Neural cell (in vitro differentiated cells): ENCODE measurements around the gene MCRIP1. TPM values are rescaled to one million over a fixed set of nuclear protein-coding genes. Genes with fewer than 3 reads are reported as not detected.

Experiments
- H2AFZ ChIP-seq: fragments of 200-600, 300-800 bp; sonication (generic), shearing (Covaris generic); 2 replicates; pipeline ENCODE4 v1.6.0; 2014; ENCODE audit warnings: low read depth, mild to moderate bottlenecking, antibody characterized with exemption, low read length, moderate library complexity
- H3F3A ChIP-seq: fragments of 200-600 bp; shearing (Covaris generic); 2 replicates; pipeline ENCODE4 v1.6.1; 2016; ENCODE audit warnings: mild to moderate bottlenecking, moderate library complexity, mixed read lengths, antibody characterized with exemption, low read length; ENCODE audit not compliant: insufficient read depth, poor library complexity, severe bottlenecking
- H3K27ac ChIP-seq: fragments of 200-600, 300-800 bp; sonication (generic), shearing (Covaris generic); 2 replicates; pipeline ENCODE4 v1.5.1; 2014; ENCODE audit warnings: mild to moderate bottlenecking, low read length, moderate library complexity
- H3K27me3 ChIP-seq: fragments of 300-800, 200-600 bp; sonication (generic), shearing (Covaris generic); 2 replicates; pipeline ENCODE4 v1.6.0; 2014; ENCODE audit warnings: mild to moderate bottlenecking, low read depth, low read length, moderate library complexity; ENCODE audit not compliant: insufficient read depth
- H3K36me3 ChIP-seq: fragments of 300-800, 200-600 bp; sonication (generic), shearing (Covaris generic); 2 replicates; pipeline ENCODE4 v1.5.1; 2014; ENCODE audit warnings: mild to moderate bottlenecking, antibody characterized with exemption, low read length, moderate library complexity; ENCODE audit not compliant: insufficient read depth
- H3K4me2 ChIP-seq: fragments of 300-800, 200-600 bp; sonication (generic), shearing (Covaris generic); 2 replicates; pipeline ENCODE4 v1.6.0; 2014; ENCODE audit warnings: mild to moderate bottlenecking, low read length
- H3K4me3 ChIP-seq: fragments of 300-800, 200-600 bp; sonication (generic), shearing (Covaris generic); 2 replicates; pipeline ENCODE4 v1.5.1; 2014; ENCODE audit warnings: mild to moderate bottlenecking, low read length, moderate library complexity
- H3K79me2 ChIP-seq: fragments of 200-600 bp; shearing (Covaris generic); replicated peaks from 2 replicates; pipeline ENCODE4 v1.6.0; 2014; ENCODE audit warnings: mild to moderate bottlenecking, low read length, moderate library complexity; ENCODE audit not compliant: insufficient read depth
- H3K9ac ChIP-seq: fragments of 300-800, 200-600 bp; sonication (generic), shearing (Covaris generic); 2 replicates; pipeline ENCODE4 v1.6.1; 2016; ENCODE audit warnings: mild to moderate bottlenecking, low read length, mixed read lengths
- H3K9me2 ChIP-seq: fragments of 200-600 bp; shearing (Covaris generic); 2 replicates; pipeline ENCODE4 v1.6.1; 2016; ENCODE audit warnings: mild to moderate bottlenecking, low read length, mixed read lengths; ENCODE audit not compliant: insufficient read depth
- H3K9me3 ChIP-seq: fragments of 200-600, 300-800 bp; sonication (generic), shearing (Covaris generic); 2 replicates; pipeline ENCODE4 v1.6.1; 2016; ENCODE audit warnings: mild to moderate bottlenecking, mixed run types, low read length, moderate library complexity, mixed read lengths
- H4K20me1 ChIP-seq: fragments of 200-600 bp; shearing (Covaris generic); 2 replicates; pipeline ENCODE4 v1.6.1; 2016; ENCODE audit warnings: mild to moderate bottlenecking, mixed run types; ENCODE audit not compliant: insufficient read depth
- CTCF ChIP-seq: fragments of 450-650 bp; IDR thresholded peaks from 2 replicates; pipeline ENCODE4 v1.5.1; 2014; ENCODE audit warnings: antibody characterized with exemption, mild to moderate bottlenecking, moderate library complexity; ENCODE audit not compliant: poor library complexity, severe bottlenecking
- EP300 ChIP-seq: fragments of 450-650 bp; conservative IDR thresholded peaks from 2 replicates; pipeline ENCODE4 v1.6.1; 2014; ENCODE audit warnings: antibody characterized with exemption, mild to moderate bottlenecking, moderate library complexity; ENCODE audit not compliant: poor library complexity, severe bottlenecking
- EZH2 ChIP-seq: fragments of 200-600, 300-800 bp; shearing (Covaris generic), sonication (generic); IDR thresholded peaks from 2 replicates; pipeline ENCODE4 v1.6.1; 2014; ENCODE audit warnings: antibody characterized with exemption, low read length, borderline replicate concordance, mild to moderate bottlenecking; ENCODE audit not compliant: insufficient read depth, poor library complexity, severe bottlenecking
- MXI1 ChIP-seq: fragments of 450-650 bp; conservative IDR thresholded peaks from 2 replicates; pipeline ENCODE4 v1.6.1; 2014; ENCODE audit warnings: antibody characterized with exemption, mild to moderate bottlenecking; ENCODE audit not compliant: poor library complexity, severe bottlenecking
- POLR2AphosphoS5 ChIP-seq: IDR thresholded peaks from 2 replicates; pipeline ENCODE4 v1.6.1; 2012
- RAD21 ChIP-seq: fragments of 450-650 bp; conservative IDR thresholded peaks from 2 replicates; pipeline ENCODE4 v1.6.1; 2014; ENCODE audit warnings: antibody characterized with exemption, mild to moderate bottlenecking, moderate library complexity
- SMC3 ChIP-seq: fragments of 450-650 bp; conservative IDR thresholded peaks from 2 replicates; pipeline ENCODE4 v1.6.1; 2014; ENCODE audit warnings: antibody characterized with exemption, mild to moderate bottlenecking, moderate library complexity; ENCODE audit not compliant: poor library complexity
- TAF1 ChIP-seq: IDR thresholded peaks from 2 replicates; pipeline ENCODE4 v1.6.1; 2012; ENCODE audit warnings: low read depth
- polyA plus RNA-seq: library from polyadenylated mRNA; depleted of rRNA; stranded (reverse); fragments of >200 nt; gene quantifications from 2 replicates; pipeline ENCODE4 v1.2.3, GENCODE V29; 2014
- TF ChIP-seq, protein P1 (sequence below): IDR thresholded peaks from 2 replicates; pipeline ENCODE4 v1.6.1; 2012; ENCODE audit warnings: borderline replicate concordance

The MCRIP1 gene
- polyA plus RNA-seq, 1 donor from 2014 or later: 524 TPM

- Histone ChIP-seq H4K20me1 (no peaks in the 10 kb centered on the region), H3K9me2 (no peaks in the 10 kb centered on the region), H3K9ac (no peak overlapping the region), H3F3A (no peaks in the 10 kb centered on the region), H2AFZ (no peak overlapping the region), H3K27me3 (no peaks in the 10 kb centered on the region), H3K9me3 (no peaks in the 10 kb centered on the region), H3K36me3 (no peaks in the 10 kb centered on the region), H3K4me2 (no peak overlapping the region), H3K79me2 (no peaks in the 10 kb centered on the region), H3K4me3 (no peak overlapping the region), H3K27ac (no peak overlapping the region)
- TF ChIP-seq POLR2AphosphoS5 (no peak), CTCF (no peak), TAF1 (no peak), EZH2 (no peak), EP300 (no peak), RAD21 (no peak), MXI1 (no peak), SMC3 (no peak)
- TF ChIP-seq, protein P1, sequence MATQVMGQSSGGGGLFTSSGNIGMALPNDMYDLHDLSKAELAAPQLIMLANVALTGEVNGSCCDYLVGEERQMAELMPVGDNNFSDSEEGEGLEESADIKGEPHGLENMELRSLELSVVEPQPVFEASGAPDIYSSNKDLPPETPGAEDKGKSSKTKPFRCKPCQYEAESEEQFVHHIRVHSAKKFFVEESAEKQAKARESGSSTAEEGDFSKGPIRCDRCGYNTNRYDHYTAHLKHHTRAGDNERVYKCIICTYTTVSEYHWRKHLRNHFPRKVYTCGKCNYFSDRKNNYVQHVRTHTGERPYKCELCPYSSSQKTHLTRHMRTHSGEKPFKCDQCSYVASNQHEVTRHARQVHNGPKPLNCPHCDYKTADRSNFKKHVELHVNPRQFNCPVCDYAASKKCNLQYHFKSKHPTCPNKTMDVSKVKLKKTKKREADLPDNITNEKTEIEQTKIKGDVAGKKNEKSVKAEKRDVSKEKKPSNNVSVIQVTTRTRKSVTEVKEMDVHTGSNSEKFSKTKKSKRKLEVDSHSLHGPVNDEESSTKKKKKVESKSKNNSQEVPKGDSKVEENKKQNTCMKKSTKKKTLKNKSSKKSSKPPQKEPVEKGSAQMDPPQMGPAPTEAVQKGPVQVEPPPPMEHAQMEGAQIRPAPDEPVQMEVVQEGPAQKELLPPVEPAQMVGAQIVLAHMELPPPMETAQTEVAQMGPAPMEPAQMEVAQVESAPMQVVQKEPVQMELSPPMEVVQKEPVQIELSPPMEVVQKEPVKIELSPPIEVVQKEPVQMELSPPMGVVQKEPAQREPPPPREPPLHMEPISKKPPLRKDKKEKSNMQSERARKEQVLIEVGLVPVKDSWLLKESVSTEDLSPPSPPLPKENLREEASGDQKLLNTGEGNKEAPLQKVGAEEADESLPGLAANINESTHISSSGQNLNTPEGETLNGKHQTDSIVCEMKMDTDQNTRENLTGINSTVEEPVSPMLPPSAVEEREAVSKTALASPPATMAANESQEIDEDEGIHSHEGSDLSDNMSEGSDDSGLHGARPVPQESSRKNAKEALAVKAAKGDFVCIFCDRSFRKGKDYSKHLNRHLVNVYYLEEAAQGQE: no peak
These were observed 45.2 kb upstream of the MCRIP1 start for GRCh38 chr17:81878294-81878693.

GRCh38 chr17:81877569-81877968 lies 44.5 kb upstream of the MCRIP1 start:
- no peaks in the 10 kb centered on the region for H3K79me2 ChIP-seq
- H3F3A ChIP-seq: no peaks in the 10 kb centered on the region
- no peaks in the 10 kb centered on the region for H3K9me2 ChIP-seq
- TF ChIP-seq CTCF (no peak), EP300 (no peak), POLR2AphosphoS5 (no peak), EZH2 (no peak), SMC3 (no peak), RAD21 (no peak), MXI1 (no peak), TAF1 (no peak)
- TF ChIP-seq, protein P1: no peak
- no peaks in the 10 kb centered on the region for H3K27me3 ChIP-seq
- H4K20me1 ChIP-seq: no peaks in the 10 kb centered on the region
- no peak overlapping the region for H3K27ac ChIP-seq
- no peaks in the 10 kb centered on the region for H3K36me3 ChIP-seq
- H3K4me3 ChIP-seq: no peak overlapping the region
- no peaks in the 10 kb centered on the region for H3K9me3 ChIP-seq
- H2AFZ ChIP-seq: no peak overlapping the region
- H3K4me2 ChIP-seq: no peak overlapping the region
- H3K9ac ChIP-seq: no peak overlapping the region
